ENCODE measurements around the gene DNAJC7.

GRCh38 chr17:41943492-41943891, 73.7 kb downstream of the DNAJC7 start:
- TF ChIP-seq ZFP3 (CRISPR knock-in tag; IDR thresholded peaks at IDR 0.05) = no peak
- no peak for TF ChIP-seq CREB5 (CRISPR knock-in tag; IDR thresholded peaks at IDR 0.05; ENCODE audit: low read depth)
- TF ChIP-seq TOX (CRISPR knock-in tag; IDR thresholded peaks at IDR 0.05; ENCODE audit: borderline replicate concordance) = no peak
- no peak for TF ChIP-seq PATZ1 (CRISPR knock-in tag; IDR thresholded peaks at IDR 0.05; ENCODE audit: borderline replicate concordance)
- no peak for TF ChIP-seq POU6F1 (CRISPR knock-in tag; IDR thresholded peaks at IDR 0.05; ENCODE audit: borderline replicate concordance, low read depth)
- no peak for TF ChIP-seq TCF4 (CRISPR knock-in tag; IDR thresholded peaks at IDR 0.05; ENCODE audit: borderline replicate concordance)
- no peak for TF ChIP-seq ZNF565 (CRISPR knock-in tag; conservative IDR thresholded peaks at IDR 0.05; ENCODE audit: low read depth)
- TF ChIP-seq ARNTL (CRISPR knock-in tag; IDR thresholded peaks at IDR 0.05; ENCODE audit: borderline replicate concordance, low read depth) = no peak
- TF ChIP-seq BACH2 (CRISPR knock-in tag; IDR thresholded peaks at IDR 0.05; ENCODE audit: borderline replicate concordance) = no peak
- no peak for TF ChIP-seq RARB (CRISPR knock-in tag; IDR thresholded peaks at IDR 0.05)
- TF ChIP-seq ZNF8 (CRISPR knock-in tag; IDR thresholded peaks at IDR 0.05) = no peak

Measured in SK-N-SH treated with all-trans-retinoic acid at 6 μM for 48 hours (cell line).